Inflammatory macrophage (primary cell): ENCODE measurements around the gene CACNB1.
"Not testable (repeated sequence)": the region's sequence is repeated elsewhere in the genome, so short reads cannot be mapped to it uniquely, and the experiment has no call there.

Experiments
- DNase-seq, 2 donors: peaks; one replicate each; pipeline ENCODE4 v3.0.0-alpha.2; 2020 to 2022

The CACNB1 gene

DNA sequence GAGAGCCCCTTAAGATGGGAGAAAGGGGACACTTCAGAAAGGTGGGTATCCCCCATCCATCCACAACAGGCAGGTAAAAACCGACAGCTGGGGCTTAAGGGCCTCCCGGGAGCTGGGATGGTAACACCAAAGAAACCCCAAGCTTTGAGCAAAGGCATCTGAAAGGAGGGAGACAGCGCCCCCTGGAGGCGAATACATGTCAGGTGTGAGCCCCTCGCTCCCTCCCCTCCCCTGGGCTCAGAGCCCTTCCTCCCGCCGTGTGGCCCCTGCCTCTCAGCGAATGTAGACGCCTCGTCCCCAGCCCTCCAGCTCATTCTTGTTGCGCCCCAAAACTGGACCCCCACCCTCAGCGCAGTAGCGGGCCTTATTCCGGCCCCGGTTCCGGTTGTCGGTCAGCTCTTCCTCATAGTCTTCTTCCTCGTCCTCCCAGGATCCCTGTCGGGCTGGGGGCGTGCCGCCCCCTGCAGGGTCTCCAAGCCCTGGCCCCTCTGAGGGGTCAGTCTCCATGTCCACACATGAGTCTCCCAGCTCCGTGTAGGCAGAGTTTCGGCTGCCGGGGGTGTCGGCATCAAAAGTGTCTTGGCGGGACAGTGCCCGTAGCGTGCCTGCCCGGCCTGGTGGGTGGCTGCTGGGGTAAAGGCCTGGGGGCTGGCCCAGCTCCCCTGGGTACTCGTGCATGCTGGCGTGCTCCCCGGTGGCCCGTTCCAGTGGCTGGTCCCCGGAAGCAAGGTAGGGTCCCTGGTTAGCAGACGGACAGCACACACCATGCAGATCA, 22.4 kb downstream of the CACNB1 start:
- DNase-seq, result peak; percentile 56 to 58

DNA sequence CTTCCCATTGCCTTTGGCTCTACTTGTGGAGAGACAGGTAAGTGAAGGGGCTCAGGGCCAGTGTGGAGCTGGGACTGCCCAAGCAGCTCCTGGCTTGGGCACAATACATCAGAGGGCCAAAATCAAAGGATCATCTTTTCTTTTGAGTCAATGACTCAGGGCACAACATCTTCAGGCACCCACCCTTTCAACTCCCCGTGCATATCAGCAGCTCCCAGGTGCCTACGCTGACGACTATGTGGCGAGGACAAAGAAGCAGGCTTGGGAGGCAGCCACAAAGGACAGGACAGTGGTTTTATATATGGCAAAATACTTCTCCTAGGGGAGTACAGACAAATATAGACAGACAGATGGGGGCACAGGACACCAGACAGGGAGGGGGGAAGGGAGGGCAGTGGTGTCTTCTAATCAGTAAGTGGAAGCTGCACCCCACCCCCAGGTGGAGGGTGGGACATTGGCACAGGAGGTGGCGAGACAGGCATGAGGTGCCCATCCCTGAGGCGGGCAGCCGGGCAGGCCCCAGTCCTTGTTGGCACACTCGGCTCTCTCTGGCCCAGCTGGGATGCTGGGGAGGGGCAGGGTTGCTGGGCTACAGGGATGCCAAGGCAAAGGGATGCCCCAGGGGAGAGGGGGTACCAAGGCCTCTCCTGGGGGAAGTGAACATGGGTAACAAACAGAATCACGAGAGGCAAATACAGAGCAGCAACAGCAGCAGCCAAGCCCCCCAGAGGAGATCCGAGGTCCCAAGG, 23.8 kb downstream of the CACNB1 start:
- no peak for DNase-seq

DNA sequence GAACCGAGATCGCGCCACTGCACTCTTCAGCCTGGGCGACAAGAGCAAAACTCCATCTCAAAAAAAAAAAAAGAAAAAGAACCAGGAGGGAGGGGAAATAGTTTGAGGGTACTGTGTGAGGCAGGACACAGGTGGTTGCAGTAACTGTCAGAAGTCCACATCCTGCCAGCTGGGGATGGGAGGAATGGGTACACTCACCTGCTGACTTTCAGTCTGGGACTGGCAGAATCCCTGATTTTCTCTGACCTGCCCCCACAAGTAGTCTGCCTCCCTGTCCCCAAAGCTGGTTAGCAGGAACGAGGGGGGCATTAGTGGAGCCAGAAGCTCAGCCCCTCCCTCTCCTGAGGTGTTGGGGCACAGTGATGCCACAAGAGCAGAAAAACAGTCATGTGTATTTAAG, 24.4 kb downstream of the CACNB1 start:
- no peak for DNase-seq

DNA sequence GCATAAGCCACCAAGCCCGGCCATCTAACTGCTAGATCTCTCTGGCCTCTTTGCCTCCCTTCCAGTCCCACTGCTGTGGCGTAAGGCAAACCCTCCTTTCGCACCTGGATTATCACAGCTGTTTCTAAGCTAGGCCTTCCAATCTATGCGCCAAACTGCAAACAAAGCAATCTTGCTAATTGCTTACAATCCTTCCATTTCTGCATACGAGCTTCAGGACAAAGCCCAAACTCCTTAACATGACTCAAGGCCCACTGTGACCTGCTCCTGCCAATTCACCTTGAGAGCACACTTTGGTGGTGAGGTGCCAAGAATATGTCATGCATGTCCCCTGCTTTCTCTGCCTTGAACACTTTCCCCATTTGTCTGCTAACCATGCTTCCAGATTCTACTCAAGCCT, 25.5 kb downstream of the CACNB1 start:
- DNase-seq, result no peak

DNA sequence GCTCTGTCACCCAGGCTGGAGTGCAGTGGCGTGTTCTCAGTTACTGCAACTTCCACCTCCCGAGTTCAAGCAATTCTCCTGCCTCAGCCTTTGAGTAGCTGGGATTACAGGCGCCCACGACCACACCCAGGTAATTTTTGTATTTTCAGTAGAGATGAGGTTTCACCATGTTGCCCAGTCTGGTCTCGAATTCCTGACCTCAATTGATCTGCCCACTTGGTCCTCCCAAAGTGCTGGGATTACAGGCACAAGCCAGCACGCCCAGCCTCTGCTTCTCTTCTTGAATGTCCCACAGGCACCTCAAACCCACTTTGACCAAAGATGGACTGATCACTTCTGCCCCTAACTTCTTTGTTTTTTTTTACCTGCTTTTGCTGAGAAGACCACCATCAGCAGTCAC, 26.9 kb downstream of the CACNB1 start:
- DNase-seq, result no peak

DNA sequence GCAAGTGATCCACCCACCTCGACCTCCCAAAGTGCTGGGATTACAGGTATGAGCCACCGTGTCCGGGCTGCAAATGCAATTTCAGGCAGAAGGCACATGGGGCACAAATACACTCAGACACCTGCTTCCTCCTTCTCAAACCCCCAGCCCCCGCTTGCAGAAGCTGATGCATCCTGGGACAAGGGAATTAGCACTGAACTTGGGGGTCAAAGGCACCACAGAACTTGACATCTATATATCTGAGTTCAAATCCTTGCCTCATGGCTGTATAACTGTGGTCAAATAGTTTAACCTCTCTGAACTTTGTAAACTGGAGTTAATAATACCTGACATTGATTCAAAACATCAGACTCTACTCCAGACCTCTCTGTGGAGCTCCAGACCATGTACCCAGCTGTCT, 27.4 kb downstream of the CACNB1 start:
- DNase-seq, result no peak

DNA sequence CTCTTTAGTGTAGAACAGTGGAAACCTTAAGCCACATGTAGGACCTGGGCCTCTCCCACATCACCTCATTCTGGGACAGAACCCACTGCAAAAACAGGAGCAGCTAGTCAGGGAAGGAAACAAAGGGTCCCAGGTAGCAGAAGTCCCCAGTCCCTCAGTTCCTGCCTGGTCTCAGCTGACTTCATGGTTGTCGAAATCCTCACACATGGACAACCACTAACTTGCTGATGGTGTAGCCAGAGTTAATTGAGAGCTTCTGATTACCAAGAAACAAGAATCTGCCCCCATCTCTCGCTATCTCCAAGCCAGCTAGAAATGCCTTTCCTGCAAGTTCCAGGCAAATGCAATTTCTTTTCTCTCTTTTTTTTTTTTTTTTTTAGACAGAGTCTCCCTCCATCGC, 28.0 kb downstream of the CACNB1 start:
- no peak for DNase-seq

DNA sequence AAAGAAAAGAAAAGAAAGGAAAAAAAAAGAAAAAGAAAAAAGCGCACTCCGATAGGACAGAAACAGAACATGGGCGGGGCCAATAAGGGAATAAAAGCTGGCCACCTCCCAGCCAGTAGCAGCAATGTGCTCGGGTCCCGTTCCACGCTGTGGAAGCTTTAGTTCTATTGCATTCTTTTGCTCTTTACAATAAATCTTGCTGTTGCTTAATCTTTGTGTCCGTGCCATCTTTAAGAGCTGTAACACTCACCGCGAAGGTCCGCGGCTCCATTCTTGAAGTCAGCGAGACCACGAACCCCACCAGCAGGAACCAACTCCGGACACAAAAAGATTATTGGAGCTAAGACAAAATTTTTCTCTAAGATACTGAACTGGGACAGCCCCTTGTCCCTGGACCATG, 28.4 kb downstream of the CACNB1 start:
- DNase-seq, result no peak

DNA sequence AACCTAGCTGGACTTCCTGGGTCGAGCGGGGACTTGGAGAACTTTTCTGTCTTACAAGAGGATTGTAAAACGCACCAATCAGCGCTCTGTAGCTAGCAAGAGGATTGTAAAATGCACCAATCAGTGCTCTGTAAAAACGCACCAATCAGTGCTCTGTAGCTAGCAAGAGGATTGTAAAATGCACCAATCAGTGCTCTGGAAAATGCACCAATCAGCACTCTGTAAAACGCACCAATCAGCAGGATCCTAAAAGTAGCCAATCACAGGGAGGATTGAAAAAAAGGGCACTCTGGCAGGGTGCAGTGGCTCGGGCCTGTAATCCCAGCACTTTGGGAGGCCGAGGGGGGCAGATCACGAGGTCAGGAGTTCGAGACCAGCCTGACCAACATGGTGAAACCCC, 29.0 kb downstream of the CACNB1 start:
- not testable (repeated sequence) for DNase-seq

DNA sequence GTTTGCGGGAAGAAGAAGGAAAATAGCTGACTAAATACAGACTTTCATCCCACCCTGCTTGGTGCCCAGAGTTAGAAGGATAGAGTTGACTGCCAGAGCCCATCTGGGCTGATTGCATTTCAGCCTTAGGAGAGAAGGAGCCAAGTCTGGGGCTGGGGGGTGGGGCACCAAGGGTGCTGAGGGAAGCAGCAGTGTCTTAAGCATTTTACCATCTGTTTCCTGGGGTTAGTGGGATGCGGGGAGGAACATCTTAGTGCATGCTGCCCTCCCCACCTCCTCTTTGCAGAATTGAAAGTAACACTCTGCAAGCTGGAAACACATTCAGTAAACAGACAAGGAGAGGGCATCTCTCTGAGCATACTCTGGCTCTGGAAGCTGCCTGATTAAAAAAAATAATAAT, 30.0 kb downstream of the CACNB1 start:
- peak in 1 of 2 donors; percentile 18 for DNase-seq

DNA sequence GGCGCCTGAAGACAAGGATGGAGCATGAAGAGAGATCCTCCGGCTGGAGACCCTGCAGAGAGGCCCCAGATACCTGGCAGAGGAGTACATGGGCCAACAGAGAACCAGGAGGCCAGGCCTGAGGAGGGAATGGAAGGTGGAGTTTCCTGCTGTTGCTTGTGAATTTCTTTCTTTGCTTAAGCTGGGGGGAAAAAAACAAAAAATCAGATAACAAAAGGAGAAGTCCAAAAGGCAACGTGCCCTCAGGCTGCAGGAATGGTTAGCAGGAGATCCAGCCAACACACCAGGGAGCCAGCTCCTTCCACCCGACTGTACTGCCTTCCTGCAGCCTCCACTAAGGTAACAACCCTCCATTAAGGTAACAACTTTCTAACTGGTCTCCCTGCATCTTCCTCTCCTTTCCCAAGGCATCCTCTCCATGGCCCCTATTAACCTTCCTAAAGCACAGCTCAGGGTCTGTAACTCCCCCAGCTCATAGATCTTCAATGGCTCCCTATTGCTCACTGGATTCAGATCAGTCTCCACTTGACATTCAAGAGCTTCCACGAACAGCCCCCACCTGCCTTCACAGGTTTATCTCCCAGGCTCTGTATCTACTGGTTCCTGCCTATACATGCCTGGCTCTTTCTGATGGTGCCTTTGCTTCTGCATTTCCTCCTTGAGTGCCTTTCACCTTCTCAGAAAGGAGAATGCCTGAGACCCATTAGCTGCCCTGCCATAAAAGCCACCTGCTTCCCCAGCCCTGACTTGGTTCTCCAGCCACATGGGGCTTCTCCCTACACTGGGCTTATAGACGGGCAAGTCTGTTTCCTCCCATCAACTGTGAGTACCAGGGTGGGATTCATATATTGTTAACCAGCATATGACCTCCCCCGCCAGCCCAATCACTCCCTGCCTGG, 30.8 kb downstream of the CACNB1 start:
- no peak for DNase-seq

DNA sequence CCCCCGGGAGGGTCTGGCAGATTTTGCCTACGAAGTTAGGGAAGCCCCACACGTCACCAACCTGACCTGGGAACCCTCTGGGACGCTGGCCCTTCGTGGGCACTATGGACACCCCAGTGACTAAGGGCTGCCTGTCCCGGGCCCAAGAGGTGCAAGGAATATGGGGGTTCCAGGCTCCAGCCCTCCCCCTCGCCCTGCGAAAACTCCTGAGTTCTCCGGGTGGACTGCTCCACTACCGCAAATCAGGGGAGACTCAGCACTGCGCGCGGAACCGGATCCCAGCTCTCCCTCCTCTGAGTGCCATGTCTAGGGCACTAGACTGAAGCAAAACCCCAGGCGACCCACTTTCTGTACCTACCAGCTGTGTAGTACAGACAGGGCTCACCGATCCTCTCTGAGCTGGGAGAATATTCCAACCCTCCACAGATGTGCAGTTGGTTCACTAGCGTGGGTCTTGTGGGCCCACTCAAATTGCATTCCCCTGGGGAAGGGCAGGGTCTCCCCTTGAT, 31.6 kb downstream of the CACNB1 start, which contains the start of gene ARL5C:
ARL5C (minus strand) TSS at position 321 of the 509 bp plus-strand sequence. CDS start 401 bp downstream, outside the sequence.
- DNase-seq, result no peak

DNA sequence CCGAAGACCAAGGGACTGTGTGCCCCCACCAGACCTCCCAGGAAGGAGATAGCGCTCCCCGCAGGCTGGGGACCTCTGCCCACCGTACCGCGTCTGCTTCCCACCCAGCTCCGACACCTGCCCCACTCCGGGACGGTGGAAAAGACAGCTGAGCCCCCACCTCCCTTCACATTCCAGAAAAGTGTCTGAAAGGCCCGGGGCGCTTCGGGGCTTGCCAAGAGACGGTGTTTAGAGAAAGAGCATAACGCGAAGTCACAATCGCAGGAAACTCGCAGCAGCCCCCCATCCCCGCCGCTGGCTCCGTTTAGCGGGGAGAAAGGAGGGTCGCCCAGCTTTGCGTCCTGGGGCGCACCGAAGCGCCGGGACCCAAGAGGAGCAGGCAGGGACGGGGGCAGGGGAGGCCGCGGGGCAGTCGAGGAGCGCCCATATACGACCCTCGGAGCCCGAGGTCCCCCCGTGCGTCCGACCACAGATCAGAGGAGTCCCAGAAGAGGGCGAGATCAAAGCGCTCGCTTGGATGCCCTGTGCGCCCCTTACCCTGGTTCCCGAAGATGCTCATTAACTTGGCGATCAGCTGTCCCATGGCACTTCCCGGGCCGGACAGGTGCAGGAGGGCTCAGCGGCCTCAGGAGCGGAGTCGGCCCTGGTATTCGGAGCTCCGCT, 32.2 kb downstream of the CACNB1 start:
- no peak for DNase-seq

DNA sequence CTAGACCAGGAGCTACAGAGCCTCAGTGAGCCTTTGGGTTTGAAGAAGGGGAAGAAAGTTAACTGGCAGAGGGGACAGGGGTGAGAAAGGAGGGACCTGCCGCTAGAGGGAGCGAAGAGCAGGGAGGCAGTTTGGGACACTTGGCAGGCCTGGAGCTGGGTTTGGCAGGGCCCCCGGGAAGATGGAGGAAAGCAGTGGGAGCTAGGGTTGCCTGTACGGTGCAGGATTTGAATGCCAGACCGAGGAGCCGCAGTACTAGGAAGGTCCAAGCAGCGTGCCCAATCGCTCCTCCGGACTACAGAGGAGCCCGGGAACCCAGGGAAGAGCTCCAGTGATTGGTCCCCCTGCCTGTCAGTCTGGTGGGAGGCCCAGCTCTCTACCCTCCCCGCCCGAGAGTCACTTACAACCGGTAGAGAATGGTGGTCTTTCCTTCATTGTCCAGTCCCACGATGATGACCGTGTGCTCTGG, 32.8 kb downstream of the CACNB1 start:
- DNase-seq, result peak; percentile 81 to 82

DNA sequence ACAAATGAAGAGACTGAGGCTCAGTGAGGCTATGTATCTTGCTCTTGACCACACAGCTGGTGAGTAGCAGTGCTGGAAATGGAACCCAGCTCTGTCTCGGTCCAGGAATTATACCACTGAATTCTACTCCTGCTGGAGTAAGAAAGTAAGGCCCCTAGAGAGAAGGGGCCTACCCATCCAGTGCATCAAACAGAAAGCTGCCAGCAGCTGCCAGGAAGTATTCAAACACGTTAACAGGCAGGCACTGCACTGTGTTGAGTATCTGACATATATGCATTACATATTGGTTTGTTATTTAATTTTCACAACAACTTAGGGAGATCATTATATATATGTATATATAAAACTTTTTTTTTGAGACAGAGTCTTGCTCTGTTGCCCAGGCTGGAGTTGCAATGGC, 35.5 kb downstream of the CACNB1 start:
- no peak for DNase-seq

DNA sequence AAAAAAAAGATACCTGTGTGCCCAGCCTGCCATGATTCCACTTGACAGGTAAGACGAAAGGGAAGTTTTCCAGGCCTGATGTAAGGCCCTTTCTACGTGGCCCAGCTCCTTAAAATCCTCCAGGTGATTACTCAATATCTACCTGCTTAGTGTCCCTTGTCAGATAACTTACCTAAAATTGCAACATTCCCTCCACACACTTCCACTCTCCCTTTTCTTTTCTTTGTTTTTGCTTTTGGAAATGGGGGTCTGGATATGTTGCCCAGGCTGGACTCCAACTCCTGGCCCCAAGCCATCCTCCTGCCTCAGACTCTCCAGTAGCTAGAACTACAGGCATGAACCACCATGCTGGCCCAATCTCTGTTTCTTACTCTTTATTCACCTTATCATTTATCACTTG, 38.8 kb downstream of the CACNB1 start:
- DNase-seq, result no peak

DNA sequence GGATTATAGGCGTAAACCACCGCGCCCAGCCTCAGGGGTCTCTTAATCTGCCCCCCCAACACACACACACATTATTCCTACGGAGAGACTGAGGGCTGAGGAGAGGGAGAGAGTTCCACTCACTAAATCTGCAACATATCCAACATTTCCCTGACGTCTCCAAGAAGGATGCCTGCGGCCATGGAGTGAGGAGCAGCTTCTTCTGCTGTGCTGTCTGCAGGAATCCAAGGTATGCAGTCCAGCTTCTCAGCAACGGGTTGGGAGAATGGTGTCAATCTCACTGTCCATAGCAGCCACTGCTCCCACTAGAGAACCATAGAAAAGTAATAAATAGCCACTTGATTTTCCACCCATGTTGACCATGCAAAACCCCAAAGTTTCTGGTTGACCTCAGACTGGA, 41.0 kb downstream of the CACNB1 start:
- DNase-seq, result no peak

DNA sequence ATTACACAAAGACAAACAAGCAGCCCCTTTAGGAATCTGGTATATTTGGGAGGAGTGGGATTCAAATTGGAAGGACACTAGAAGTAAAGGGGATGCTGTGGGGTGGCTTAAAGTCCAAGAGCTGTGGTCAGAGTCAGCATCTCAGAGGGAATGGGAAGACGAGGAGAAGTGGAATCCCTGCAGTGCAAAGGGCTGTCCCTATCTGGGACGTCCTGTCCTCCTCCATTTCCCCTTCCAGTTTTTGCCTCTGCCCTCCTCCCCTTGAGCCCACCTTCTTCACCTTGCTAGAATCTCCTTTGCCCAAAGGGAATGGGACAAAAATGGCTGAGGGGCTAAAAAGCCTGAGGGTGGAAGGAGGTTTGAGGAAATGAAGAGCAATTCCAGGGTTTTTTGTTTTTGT, 41.8 kb downstream of the CACNB1 start:
- no peak for DNase-seq

DNA sequence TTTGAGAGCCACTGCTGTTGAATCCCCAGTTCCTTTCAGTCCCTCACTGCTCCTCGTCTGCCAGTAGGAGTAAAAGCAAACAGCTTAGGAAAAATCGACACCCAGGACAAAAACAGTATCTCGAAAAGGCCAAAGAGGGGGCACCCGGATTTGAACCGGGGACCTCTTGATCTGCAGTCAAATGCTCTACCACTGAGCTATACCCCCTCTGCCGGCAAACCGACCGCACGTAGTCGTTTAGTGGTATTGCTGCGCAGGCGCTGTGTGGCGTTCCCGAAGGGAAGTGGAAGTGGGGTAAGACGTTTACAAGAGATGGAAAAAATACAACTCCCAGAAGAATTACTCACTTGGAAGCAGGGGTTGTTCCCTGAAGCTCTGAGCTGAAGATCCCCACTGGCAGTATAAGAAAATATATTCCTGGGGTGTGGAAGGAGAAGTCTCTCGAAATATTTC, 43.8 kb downstream of the CACNB1 start:
- DNase-seq, result peak; percentile 92 to 95

DNA sequence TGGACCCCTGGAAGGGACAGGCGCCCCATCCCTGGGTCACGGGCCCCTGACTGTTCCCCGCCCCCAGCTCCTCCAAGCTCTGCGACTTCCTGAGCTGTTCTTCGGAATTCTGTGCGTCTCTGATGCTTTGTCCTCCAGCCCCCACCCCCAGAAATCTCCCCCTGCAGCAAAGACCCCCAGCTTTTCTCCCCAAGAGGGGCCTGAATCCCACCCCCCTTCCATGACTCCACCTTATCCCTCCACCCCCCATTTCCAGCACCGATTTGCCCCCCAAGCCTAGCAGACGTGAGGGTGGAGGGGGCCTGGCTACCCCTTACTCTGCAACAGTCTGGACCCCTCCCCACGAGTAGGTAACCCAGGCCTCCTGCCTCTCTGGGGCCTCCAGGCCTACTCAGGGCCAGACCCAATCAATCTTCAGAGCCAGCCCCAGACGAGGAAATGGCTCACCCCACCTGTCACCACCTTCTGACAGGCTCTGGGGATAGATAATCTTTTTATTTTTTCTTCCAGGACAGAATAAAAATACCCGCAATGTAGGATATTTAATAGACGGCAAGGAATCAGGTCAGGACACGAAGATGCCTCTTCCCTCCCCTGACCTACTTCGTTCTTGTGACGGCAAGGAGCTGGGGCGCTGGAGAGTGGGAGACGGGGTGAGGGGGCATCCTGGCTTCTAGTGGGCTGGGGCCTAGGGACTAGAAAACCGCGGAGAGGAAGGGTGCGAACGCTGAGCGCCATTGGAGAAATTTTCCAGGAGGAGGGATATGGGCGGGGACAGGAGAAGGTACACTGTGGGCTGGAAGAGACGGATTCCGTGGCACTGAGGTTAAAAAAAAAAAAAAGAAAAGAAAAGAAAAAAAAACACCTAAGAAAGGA, 45.3 kb downstream of the CACNB1 start:
- DNase-seq, result no peak
